HS-27A (cell line): ENCODE data around the gene PRRX1.

Source experiments
- DNase-seq: peaks from one replicate; pipeline ENCODE4 v3.0.0-alpha.2; 2012; ENCODE audit warnings: low read depth, missing footprints

The PRRX1 gene

DNA sequence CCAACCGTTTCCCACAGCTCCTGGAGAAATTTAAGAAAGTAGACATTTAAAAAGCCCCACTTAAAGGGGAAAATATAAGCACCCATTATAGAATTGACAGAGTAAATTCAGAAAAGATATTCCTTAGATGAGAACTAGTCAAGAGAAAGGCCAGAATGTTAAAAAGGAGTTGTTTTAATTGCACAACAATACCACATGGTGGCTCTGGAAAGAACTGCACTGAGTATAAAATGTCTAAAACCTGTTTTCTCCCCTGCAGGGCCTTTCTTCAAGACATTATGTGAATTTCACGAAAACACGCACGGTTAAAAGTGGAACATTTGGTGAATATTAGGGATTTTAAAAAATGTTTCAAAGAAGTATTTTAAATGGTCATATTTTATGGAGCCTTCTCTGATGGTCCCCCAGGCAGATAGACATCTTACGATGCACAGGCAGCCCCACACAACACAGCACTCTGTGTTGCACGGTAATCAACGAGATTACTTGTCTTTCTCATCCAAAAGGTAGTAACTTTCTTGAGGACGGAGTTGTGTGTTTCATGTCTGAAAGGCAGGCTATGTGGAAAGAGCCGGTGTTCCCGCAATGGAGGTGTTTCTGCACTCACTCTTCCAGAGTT lies 101.9 kb downstream of the PRRX1 start:
- DNase-seq, result peak; percentile 22

DNA sequence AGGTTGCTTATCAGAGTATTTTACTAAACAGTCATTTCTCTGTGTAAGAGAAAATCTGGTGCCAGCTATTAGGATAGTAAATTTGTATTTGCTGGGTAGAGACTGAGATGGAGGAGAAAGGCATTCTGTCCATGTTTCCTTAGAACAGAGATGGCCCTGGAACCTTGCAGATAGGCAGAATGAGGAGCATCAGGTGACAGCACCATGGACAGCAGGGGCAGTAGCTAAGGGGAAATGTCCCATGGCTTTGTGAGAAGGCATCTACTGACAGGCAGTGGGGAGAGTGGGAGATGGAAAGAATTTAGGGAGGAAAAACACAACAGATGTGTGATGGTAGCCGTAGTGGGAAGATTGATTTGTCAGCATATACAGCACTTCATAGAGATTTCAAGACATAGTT lies 105.0 kb downstream of the PRRX1 start:
- no peak for DNase-seq

DNA sequence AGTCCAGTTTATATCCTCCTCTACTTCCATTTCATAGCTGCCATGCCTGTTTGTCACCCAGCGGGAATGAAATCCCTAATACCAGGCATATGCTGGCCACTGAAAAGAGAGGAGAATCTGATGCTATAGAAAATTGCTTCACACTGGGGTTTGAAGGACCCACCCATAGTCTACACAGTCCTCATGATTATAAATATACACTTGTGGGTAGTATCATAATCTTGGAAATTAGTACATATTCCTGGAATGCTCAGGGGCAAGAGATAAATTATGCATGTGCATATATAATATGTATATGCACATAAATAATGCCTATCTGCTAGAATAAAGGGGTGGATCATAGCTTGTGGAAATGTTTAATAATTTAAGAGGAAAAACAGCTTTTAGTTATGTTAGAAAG lies 105.8 kb downstream of the PRRX1 start:
- no peak for DNase-seq

GRCh38 chr1:170770254-170770653 lies 106.3 kb downstream of the PRRX1 start:
- DNase-seq, result no peak

DNA sequence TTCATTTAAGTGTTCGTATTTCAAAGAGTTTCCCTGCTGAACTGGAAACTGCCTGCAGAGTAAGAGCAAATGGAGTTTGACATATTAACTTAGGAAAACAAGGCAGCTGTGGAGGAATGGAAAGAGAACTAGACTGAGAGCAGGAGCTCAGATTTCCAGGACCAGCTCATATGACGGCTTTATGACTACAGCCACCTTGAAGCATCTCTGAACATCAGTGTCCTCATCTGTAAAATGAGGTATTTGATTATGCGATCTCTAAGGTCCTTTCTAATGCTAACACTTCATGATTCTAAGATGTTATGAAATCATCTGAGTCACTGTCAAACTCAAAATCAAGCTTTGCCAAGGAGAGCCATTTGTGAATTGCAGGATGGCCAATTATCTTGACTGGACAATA lies 112.3 kb downstream of the PRRX1 start:
- no peak for DNase-seq

DNA sequence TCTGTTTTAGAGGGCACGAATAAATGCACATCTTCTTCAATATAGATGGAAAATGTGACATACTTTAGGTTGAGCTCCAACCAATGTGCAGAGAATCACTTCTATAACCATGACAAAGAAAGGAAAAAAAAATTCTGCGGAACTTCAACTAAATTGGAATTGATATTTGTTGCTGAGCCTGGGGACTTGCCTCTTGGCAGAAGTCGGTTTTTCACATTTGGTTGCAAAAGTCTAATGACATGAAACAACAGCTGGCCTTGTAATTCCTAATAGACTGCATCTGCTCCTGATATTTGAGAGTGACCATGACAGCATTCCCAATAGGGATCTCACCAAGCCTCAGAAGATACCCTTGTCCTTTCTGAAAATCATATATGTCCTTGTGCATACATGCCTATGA lies 112.8 kb downstream of the PRRX1 start:
- no peak for DNase-seq
